ENCODE measurements around the gene CYTH3.
"Not testable (repeated sequence)": the region's sequence is repeated elsewhere in the genome, so short reads cannot be mapped to it uniquely, and the experiment has no call there.

GRCh38 chr7:6190563-6190962 is 81.9 kb downstream of the CYTH3 start:
- TF ChIP-seq CTCF (optimal IDR thresholded peaks at IDR 0.05 in 1 of 3, IDR thresholded peaks at IDR 0.05 in 1 of 3, conservative IDR thresholded peaks at IDR 0.05 in 1 of 3; ENCODE audit: extremely low read depth in 1 of 3, insufficient read depth in 2 of 3, low read length in 3 of 3); EZH2 (IDR thresholded peaks at IDR 0.05; ENCODE audit: low read length): not testable (repeated sequence)
